Left lung (tissue), 10 donors: Measurements from ENCODE around the gene TMEM91. TPM values are rescaled to one million over a fixed set of nuclear protein-coding genes. Genes with fewer than 3 reads are reported as not detected.

Source experiments
- ATAC-seq: fragments of 200-7000 bp; cut with Tn5 transposase; one replicate; pipeline ENCODE4 v1.9.1; 2020; ENCODE audit warnings: moderate library complexity
- DNase-seq, 4 donors: peaks; one replicate each; pipeline ENCODE4 v3.0.0-alpha.2; 2013 to 2020
- H3K27ac ChIP-seq, 2 donors: fragments of 200-600 bp; sonication (generic) in 1 of 2; one replicate each; pipeline versions ENCODE4 v1.5.0 to v1.8.0; 2020 to 2021
- H3K27me3 ChIP-seq, 2 donors: fragments of 200-600 bp; sonication (generic) in 1 of 2; one replicate each; pipeline versions ENCODE4 v1.5.0 to v1.8.0; 2020 to 2021
- H3K36me3 ChIP-seq, 2 donors: fragments of 200-600 bp; sonication (generic) in 1 of 2; one replicate each; pipeline versions ENCODE4 v1.5.0 to v1.8.0; 2020 to 2021
- H3K4me1 ChIP-seq, 2 donors: fragments of 200-600 bp; one replicate each; pipeline ENCODE4 v1.8.0; 2021
- H3K4me3 ChIP-seq, 2 donors: fragments of 200-600 bp; sonication (generic) in 1 of 2; one replicate each; pipeline versions ENCODE4 v1.5.0 to v1.8.0; 2020 to 2021; ENCODE audit warnings: mild to moderate bottlenecking in 1 of 2
- H3K9me3 ChIP-seq, 2 donors: fragments of 200-600 bp; sonication (generic) in 1 of 2; one replicate each; pipeline versions ENCODE4 v1.5.0 to v1.8.0; 2020 to 2021
- intact Hi-C, 2 donors: fragments of 100-400 bp; cut with DNase I; formaldehyde crosslinking; loops; one replicate each; pipeline versions ENCODE4 v1.11.2 to v1.14.2; 2022
- polyA plus RNA-seq, 6 donors: library from polyadenylated mRNA; unstranded; fragments of 120-200 nt; gene quantifications; one replicate each; pipeline ENCODE4 v1.2.1, GENCODE V29; 2013; ENCODE audit not compliant: insufficient read length in 6 of 6
- total RNA-seq, 2 donors: library from RNA; stranded (reverse); fragmentation: NEBNext Ultra II Directional; extraction: Animal tissue kit (Norgen Biotek cat#: 25700); gene quantifications; one replicate each; pipeline ENCODE4 v1.2.1, GENCODE V29; 2021
- TF ChIP-seq, protein P1 (sequence below), 2 donors: fragments of 200-600 bp; sonication (generic) in 1 of 2; IDR thresholded peaks; one replicate each; pipeline versions ENCODE4 v1.5.0 to v1.8.0; 2021; ENCODE audit warnings: antibody characterized with exemption in 2 of 2
- donor health status: DM: no; HTN: yes; CAD: no.
- donor health status: DM: no; HTN: no; CAD: no.

TMEM91 gene
- total and polyA plus RNA-seq, 8 donors = 10.1 to 22.0 (median 17.1) TPM

DNA sequence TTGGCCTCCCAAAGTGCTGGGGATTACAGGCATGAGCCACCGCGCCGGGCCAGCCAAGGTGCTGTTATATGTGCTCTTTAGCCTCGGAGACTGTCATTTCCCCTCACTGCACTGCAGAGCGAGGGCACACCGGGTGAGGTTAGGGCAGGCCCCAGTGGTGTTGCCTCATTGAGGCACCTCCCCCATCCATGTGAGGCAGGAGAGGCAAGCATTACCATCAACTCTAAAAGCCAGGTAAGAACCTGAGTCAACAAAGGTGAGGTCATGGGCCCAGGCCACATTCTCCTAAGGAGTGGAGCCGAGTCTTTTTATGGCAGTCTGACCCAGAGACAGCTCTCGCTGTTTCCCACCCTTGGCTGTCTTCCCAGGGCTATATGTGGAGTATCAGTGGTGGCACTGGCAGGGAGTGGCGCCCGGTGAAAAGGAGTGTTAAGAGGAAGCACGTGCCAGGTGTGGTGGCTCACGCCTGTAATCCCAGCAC, 39.9 kb downstream of the TMEM91 start:
- H3K36me3 ChIP-seq = peaks cover 0 to 62% of the 10 kb centered on the region in 2 donors
- ATAC-seq = peak; percentile 84
- intact Hi-C loops = no loop called here
- H3K27ac ChIP-seq = peak overlapping the region; percentile 42 to 60
- DNase-seq = peak in 2 of 4 donors; percentile 85 to 87
- H3K27me3 ChIP-seq = no peaks in the 10 kb centered on the region
- H3K4me3 ChIP-seq = no peak overlapping the region
- no peaks in the 10 kb centered on the region for H3K9me3 ChIP-seq
- H3K4me1 ChIP-seq = peaks cover 0 to 70% of the 10 kb centered on the region in 2 donors
- TF ChIP-seq, protein P1, sequence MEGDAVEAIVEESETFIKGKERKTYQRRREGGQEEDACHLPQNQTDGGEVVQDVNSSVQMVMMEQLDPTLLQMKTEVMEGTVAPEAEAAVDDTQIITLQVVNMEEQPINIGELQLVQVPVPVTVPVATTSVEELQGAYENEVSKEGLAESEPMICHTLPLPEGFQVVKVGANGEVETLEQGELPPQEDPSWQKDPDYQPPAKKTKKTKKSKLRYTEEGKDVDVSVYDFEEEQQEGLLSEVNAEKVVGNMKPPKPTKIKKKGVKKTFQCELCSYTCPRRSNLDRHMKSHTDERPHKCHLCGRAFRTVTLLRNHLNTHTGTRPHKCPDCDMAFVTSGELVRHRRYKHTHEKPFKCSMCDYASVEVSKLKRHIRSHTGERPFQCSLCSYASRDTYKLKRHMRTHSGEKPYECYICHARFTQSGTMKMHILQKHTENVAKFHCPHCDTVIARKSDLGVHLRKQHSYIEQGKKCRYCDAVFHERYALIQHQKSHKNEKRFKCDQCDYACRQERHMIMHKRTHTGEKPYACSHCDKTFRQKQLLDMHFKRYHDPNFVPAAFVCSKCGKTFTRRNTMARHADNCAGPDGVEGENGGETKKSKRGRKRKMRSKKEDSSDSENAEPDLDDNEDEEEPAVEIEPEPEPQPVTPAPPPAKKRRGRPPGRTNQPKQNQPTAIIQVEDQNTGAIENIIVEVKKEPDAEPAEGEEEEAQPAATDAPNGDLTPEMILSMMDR (IDR thresholded peaks at IDR 0.05) = no peak

DNA sequence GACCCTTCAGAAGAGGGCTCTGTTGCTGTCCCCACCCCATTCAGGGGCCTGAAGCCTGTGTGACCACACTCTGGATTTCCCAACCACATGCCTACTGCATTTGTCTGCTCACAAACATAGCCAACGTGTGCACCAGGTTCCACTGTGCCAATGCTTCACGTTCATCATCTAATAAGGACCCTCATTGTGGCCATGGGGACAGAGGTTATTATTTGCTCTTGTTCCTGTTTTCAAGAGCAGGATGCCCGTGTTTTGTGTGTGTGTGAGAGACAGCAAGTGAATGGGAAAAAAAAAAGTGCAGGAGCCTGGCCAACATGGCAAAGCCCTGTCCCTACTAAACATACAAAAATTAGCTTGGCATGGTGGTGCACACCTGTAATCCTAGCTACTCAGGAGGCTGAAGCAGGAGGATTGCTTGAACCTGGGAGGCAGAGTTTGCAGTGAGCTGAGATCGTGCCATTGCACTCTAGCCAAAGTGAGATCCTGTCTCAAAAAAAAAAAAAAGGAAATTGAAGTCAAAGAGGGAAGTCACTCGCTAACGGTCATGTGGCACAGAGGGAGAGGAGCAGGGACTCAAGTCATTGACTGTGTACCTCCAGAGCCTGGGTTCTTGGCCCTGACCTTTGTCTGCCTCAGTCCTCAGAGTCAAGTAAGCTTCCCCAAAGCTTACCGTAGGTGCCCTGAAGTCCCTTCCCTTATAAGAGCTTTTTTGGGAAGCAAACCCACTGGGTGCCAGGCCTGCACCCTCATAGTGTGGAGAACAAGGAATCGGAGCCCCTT, 44.0 kb downstream of the TMEM91 start:
- intact Hi-C loops = no loop called here
- peaks cover 0 to 68% of the 10 kb centered on the region in 2 donors for H3K36me3 ChIP-seq
- no peak overlapping the region for H3K4me3 ChIP-seq
- ATAC-seq = peak; percentile 3
- H3K27me3 ChIP-seq = no peaks in the 10 kb centered on the region
- H3K9me3 ChIP-seq = no peaks in the 10 kb centered on the region
- TF ChIP-seq, protein P1 (IDR thresholded peaks at IDR 0.05) = no peak
- H3K27ac ChIP-seq = peak overlapping the region; percentile 42 to 91
- peak in 2 of 4 donors; percentile 48 to 77 for DNase-seq
- H3K4me1 ChIP-seq = peaks cover 4 to 75% of the 10 kb centered on the region in 2 donors

DNA sequence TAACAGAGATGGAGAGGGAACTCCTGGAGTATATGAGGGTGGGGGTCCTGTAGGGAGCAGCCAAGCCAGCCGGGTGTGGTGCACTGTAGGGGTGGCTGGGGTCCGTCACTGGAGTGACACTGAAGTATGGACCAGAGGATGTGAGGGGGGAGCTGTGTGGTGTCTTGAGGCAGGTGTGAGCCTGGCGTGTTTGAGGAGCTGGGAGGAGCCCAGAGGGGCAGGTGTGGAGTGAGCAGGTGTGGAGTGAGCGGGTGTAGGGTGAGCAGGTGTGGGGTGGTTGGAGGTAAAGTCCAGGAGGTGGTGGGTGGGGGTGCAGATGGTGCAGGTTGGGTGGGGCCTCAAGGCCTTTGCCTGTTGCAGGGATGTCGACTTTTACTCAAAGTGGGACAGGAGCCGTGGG, 45.0 kb downstream of the TMEM91 start:
- Histone ChIP-seq H3K4me3 (no peak overlapping the region), H3K9me3 (no peaks in the 10 kb centered on the region), H3K36me3 (peaks cover 0 to 73% of the 10 kb centered on the region in 2 donors), H3K4me1 (peaks cover 4 to 77% of the 10 kb centered on the region in 2 donors), H3K27me3 (no peaks in the 10 kb centered on the region), H3K27ac (peak overlapping the region in 1 of 2 donors; percentile 91)
- intact Hi-C loops = no loop called here
- no peak for ATAC-seq
- TF ChIP-seq, protein P1 (IDR thresholded peaks at IDR 0.05) = no peak
- peak in 1 of 4 donors; percentile 42 for DNase-seq

DNA sequence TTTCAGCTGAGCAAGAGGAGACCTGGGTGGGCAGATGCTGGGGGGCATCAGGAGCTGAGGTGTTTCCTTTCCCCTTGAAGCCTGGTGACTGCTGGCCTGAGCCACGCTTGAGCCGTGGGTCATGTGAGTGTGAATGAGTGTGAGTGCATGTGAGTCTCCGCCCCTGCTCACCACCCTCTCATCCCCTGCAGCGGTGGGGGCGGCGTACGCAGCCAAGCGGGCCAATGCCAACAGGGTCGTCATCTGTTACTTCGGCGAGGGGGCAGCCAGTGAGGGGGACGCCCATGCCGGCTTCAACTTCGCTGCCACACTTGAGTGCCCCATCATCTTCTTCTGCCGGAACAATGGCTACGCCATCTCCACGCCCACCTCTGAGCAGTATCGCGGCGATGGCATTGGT, 45.6 kb downstream of the TMEM91 start:
- no peaks in the 10 kb centered on the region for H3K27me3 ChIP-seq
- no peak overlapping the region for H3K4me3 ChIP-seq
- intact Hi-C loops = no loop called here
- TF ChIP-seq, protein P1 (IDR thresholded peaks at IDR 0.05) = no peak
- H3K9me3 ChIP-seq = no peaks in the 10 kb centered on the region
- peaks cover 4 to 82% of the 10 kb centered on the region in 2 donors for H3K4me1 ChIP-seq
- ATAC-seq = no peak
- no peak for DNase-seq
- peaks cover 0 to 73% of the 10 kb centered on the region in 2 donors for H3K36me3 ChIP-seq
- H3K27ac ChIP-seq = peak overlapping the region in 1 of 2 donors; percentile 91

DNA sequence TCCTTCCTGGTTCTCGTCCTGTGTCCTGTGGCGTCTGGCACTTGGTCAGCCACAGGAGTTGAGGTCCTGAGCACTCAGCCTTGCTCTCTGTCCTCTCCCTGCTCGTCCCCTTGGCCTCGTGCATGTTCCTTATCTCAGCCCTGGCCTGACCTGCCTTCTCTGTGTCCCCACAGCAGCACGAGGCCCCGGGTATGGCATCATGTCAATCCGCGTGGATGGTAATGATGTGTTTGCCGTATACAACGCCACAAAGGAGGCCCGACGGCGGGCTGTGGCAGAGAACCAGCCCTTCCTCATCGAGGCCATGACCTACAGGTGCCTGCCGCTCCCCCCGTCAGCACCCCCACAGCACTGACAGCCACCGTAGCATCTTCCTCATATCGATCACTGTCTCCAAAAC, 46.1 kb downstream of the TMEM91 start:
- Histone ChIP-seq H3K36me3 (peaks cover 0 to 73% of the 10 kb centered on the region in 2 donors), H3K27ac (peak overlapping the region in 1 of 2 donors; percentile 91), H3K9me3 (no peaks in the 10 kb centered on the region), H3K4me3 (no peak overlapping the region), H3K4me1 (peaks cover 4 to 87% of the 10 kb centered on the region in 2 donors), H3K27me3 (no peaks in the 10 kb centered on the region)
- TF ChIP-seq, protein P1 (IDR thresholded peaks at IDR 0.05) = no peak
- ATAC-seq (no peak), DNase-seq (no peak)
- intact Hi-C loops = no loop called here
